Measurements from ENCODE around the gene RARS2. TPM values are rescaled to one million over a fixed set of nuclear protein-coding genes. Genes with fewer than 3 reads are reported as not detected.
"Not testable (repeated sequence)": the region's sequence is repeated elsewhere in the genome, so short reads cannot be mapped to it uniquely, and the experiment has no call there.

Gene RARS2, protein sequence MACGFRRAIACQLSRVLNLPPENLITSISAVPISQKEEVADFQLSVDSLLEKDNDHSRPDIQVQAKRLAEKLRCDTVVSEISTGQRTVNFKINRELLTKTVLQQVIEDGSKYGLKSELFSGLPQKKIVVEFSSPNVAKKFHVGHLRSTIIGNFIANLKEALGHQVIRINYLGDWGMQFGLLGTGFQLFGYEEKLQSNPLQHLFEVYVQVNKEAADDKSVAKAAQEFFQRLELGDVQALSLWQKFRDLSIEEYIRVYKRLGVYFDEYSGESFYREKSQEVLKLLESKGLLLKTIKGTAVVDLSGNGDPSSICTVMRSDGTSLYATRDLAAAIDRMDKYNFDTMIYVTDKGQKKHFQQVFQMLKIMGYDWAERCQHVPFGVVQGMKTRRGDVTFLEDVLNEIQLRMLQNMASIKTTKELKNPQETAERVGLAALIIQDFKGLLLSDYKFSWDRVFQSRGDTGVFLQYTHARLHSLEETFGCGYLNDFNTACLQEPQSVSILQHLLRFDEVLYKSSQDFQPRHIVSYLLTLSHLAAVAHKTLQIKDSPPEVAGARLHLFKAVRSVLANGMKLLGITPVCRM
- 29.9 TPM for polyA plus RNA-seq (2012; ENCODE audit: missing spikeins)

DNA sequence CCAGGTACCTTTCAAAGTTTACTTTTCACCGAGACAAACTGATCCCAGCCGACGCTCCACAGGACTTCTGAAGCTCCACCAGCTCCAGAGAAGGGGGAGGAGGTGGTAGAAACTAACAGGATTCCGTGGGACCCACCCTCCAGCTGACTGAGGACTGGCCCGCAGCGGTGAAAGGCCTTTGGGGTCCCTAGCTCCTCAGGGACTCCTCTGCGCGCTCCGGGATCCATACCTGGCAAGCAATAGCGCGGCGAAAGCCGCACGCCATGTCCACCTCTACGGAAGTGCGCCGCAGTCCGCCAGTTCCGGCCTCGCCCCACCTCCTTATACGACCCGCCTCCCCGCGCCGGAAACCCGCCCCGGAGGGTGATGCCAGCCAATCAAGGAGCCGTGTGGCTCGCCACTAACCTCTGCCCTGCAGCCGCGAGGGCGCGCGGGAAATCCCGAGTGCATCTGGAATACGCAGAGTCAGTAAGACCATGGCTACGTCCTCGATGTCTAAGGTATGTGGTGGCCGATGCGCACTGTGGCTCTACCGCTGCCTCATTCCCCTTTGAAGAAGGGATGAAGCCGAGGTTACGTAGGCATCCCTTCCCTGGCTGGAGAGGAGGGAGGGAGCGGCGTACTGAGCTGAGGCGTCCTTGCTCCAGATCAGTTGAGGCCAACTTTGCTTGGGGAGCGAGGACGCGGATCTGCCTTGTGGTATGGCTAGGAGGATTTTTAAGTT is at the start of gene RARS2, which contains the start of gene ORC3:
Gene RARS2, minus strand, starts transcription at position 295 of the 724 bp plus-strand sequence. Its CDS starts 30 bp downstream, at position 265.
Gene ORC3, plus strand, starts transcription at position 443 of the 724 bp plus-strand sequence. Its CDS starts 34 bp downstream, at position 477.
- DNase-seq (ENCODE audit: insufficient read length) (peak; percentile 89), FAIRE-seq (peak; percentile 98)
- TF ChIP-seq POLR2A (IDR thresholded peaks at IDR 0.05; ENCODE audit: low read depth, low read length) (peak; percentile 90), TAF1 (IDR thresholded peaks at IDR 0.05; ENCODE audit: borderline replicate concordance, low read depth, low read length) (peak; percentile 70), POLR2AphosphoS5 (IDR thresholded peaks at IDR 0.05; ENCODE audit: low read depth, low read length) (peak; percentile 95)

- FAIRE-seq (no peak), DNase-seq (ENCODE audit: insufficient read length) (no peak)
- TF ChIP-seq TAF1 (IDR thresholded peaks at IDR 0.05; ENCODE audit: borderline replicate concordance, low read depth, low read length): no peak
- TF ChIP-seq POLR2AphosphoS5 (IDR thresholded peaks at IDR 0.05; ENCODE audit: low read depth, low read length): no peak
- no peak for TF ChIP-seq POLR2A (IDR thresholded peaks at IDR 0.05; ENCODE audit: low read depth, low read length)
Measured at GRCh38 chr6:87639373-87639772, 49.6 kb upstream of the RARS2 start.

- TF ChIP-seq TAF1 (IDR thresholded peaks at IDR 0.05; ENCODE audit: borderline replicate concordance, low read depth, low read length) (no peak), POLR2A (IDR thresholded peaks at IDR 0.05; ENCODE audit: low read depth, low read length) (no peak), POLR2AphosphoS5 (IDR thresholded peaks at IDR 0.05; ENCODE audit: low read depth, low read length) (no peak)
- FAIRE-seq (no peak), DNase-seq (ENCODE audit: insufficient read length) (no peak)
Measured at GRCh38 chr6:87637106-87637505, 47.3 kb upstream of the RARS2 start.

DNA sequence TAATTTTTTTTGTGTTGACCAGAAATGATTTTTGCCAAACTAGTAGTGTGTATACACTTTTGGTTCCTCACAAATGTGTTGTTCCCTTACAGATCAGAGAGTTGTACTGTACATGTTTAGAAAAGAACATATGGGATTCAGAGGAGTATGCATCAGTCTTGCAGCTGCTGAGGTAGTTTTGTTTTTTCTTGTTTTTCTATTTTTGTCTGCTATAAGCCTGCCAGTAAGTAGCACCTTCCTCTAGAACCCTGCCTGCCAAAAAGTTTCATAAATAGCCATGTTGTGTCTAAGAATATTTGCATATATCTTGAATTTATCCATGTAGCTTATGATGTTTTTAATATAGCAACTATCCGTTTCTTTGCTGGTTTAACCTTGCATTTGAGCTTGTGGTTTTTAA is 46.5 kb upstream of the RARS2 start:
- no peak for TF ChIP-seq TAF1 (IDR thresholded peaks at IDR 0.05; ENCODE audit: borderline replicate concordance, low read depth, low read length)
- no peak for TF ChIP-seq POLR2A (IDR thresholded peaks at IDR 0.05; ENCODE audit: low read depth, low read length)
- no peak for TF ChIP-seq POLR2AphosphoS5 (IDR thresholded peaks at IDR 0.05; ENCODE audit: low read depth, low read length)
- no peak for DNase-seq (ENCODE audit: insufficient read length)
- peak; percentile 46 for FAIRE-seq

- FAIRE-seq (no peak), DNase-seq (ENCODE audit: insufficient read length) (no peak)
- TF ChIP-seq POLR2AphosphoS5 (IDR thresholded peaks at IDR 0.05; ENCODE audit: low read depth, low read length) (no peak), TAF1 (IDR thresholded peaks at IDR 0.05; ENCODE audit: borderline replicate concordance, low read depth, low read length) (no peak), POLR2A (IDR thresholded peaks at IDR 0.05; ENCODE audit: low read depth, low read length) (no peak)
Measured at GRCh38 chr6:87633851-87634250, 44.1 kb upstream of the RARS2 start.

GRCh38 chr6:87630746-87631145 is 41.0 kb upstream of the RARS2 start:
- DNase-seq (ENCODE audit: insufficient read length) (no peak), FAIRE-seq (no peak)
- no peak for TF ChIP-seq POLR2AphosphoS5 (IDR thresholded peaks at IDR 0.05; ENCODE audit: low read depth, low read length)

- TF ChIP-seq POLR2AphosphoS5 (IDR thresholded peaks at IDR 0.05; ENCODE audit: low read depth, low read length) (no peak), TAF1 (IDR thresholded peaks at IDR 0.05; ENCODE audit: borderline replicate concordance, low read depth, low read length) (no peak)
- DNase-seq (ENCODE audit: insufficient read length) (no peak), FAIRE-seq (no peak)
Measured at GRCh38 chr6:87628881-87629280, 39.1 kb upstream of the RARS2 start.

GRCh38 chr6:87628424-87628823 is 38.6 kb upstream of the RARS2 start:
- DNase-seq (ENCODE audit: insufficient read length) (no peak), FAIRE-seq (peak; percentile 70)
- TF ChIP-seq POLR2A (IDR thresholded peaks at IDR 0.05; ENCODE audit: low read depth, low read length) (no peak), POLR2AphosphoS5 (IDR thresholded peaks at IDR 0.05; ENCODE audit: low read depth, low read length) (no peak), TAF1 (IDR thresholded peaks at IDR 0.05; ENCODE audit: borderline replicate concordance, low read depth, low read length) (no peak)

GRCh38 chr6:87623248-87623647 is 33.5 kb upstream of the RARS2 start:
- TF ChIP-seq POLR2AphosphoS5 (IDR thresholded peaks at IDR 0.05; ENCODE audit: low read depth, low read length) (no peak), POLR2A (IDR thresholded peaks at IDR 0.05; ENCODE audit: low read depth, low read length) (no peak), TAF1 (IDR thresholded peaks at IDR 0.05; ENCODE audit: borderline replicate concordance, low read depth, low read length) (no peak)
- FAIRE-seq: no peak
- DNase-seq (ENCODE audit: insufficient read length): no peak

DNA sequence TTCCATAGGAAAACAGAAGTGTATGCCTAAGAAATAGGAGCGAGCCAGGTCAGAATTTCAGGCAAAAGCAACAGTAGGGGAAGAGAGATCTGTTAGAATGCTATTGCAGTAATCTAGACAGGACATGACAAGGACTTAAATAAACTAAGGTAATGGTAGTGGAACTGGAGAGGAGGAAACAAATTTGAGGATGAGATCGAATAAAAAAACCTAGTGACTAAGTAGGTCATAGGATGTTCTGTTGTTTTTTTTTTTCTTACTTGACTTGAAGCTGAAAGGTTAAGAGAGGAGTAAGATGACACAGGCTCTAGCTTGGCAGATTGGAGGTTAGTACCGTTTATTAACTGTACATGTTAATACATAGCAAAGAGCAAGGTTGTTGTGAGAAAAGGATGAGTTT is 28.7 kb upstream of the RARS2 start:
- DNase-seq (ENCODE audit: insufficient read length) (no peak), FAIRE-seq (no peak)
- TF ChIP-seq POLR2AphosphoS5 (IDR thresholded peaks at IDR 0.05; ENCODE audit: low read depth, low read length): no peak
- TF ChIP-seq POLR2A (IDR thresholded peaks at IDR 0.05; ENCODE audit: low read depth, low read length): no peak
- no peak for TF ChIP-seq TAF1 (IDR thresholded peaks at IDR 0.05; ENCODE audit: borderline replicate concordance, low read depth, low read length)

DNA sequence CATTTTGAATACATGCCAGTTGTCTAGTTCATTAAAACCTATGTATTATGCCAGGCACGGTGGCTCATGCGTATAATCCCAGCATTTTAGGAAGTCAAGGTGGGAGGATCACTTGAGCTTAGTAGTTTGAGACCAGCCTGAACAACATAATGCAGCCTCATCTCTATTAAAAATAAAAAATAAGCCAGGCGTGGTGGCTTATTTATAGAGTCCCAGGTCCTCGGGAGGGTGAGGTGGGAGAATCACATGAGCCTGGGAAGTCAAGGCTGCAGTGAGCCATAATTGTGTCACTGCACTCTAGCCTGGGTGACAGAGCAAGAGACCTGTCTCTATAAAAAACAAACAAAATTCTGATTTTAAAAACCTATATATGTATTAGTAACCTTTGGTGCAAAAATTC is 27.6 kb upstream of the RARS2 start:
- no peak for TF ChIP-seq POLR2AphosphoS5 (IDR thresholded peaks at IDR 0.05; ENCODE audit: low read depth, low read length)
- no peak for TF ChIP-seq TAF1 (IDR thresholded peaks at IDR 0.05; ENCODE audit: borderline replicate concordance, low read depth, low read length)
- no peak for TF ChIP-seq POLR2A (IDR thresholded peaks at IDR 0.05; ENCODE audit: low read depth, low read length)
- FAIRE-seq (no peak), DNase-seq (ENCODE audit: insufficient read length) (no peak)

GRCh38 chr6:87613018-87613417 is 23.2 kb upstream of the RARS2 start:
- FAIRE-seq; DNase-seq (ENCODE audit: insufficient read length): not testable (repeated sequence)
